HFF-Myc (cell line): Measurements from ENCODE around the gene POC1B.
A peak's percentile ranks its signal among the peaks of the same experiment; 100 is the strongest.

Experiments
- DNase-seq: peaks from one replicate; pipeline ENCODE4 v3.0.0-alpha.2; 2011; ENCODE audit warnings: low read depth; ENCODE audit errors: extremely low read depth
- H3K4me3 ChIP-seq: replicated peaks from 2 replicates; pipeline ENCODE4 v1.5.1; 2011; ENCODE audit warnings: low read depth, mild to moderate bottlenecking, control low read depth, low read length
- TF ChIP-seq, protein P1 (sequence below): IDR thresholded peaks from 2 replicates; pipeline ENCODE4 v1.5.1; 2012; ENCODE audit warnings: mild to moderate bottlenecking, low read depth, low read length, control low read depth; ENCODE audit errors: missing control alignments

Gene POC1B

DNA sequence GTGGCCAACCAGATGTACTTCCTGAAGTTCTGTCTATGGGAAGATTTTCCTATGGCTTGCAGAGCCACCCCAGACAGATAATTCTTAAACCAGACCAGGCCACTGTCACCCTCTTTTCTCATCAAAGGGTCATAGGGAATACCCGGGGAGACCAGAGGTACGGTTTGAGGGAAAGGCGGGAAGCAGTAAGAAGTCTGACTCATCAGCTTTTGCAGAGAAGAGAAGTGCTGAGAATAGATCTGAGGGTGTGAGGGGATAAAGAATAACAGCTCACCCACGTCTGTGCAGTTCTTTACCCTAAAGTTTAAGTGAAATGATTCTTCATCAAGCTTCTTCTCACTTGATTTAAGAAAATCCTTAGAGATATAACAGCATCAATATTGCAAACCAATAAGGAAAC is 21.3 kb upstream of the POC1B start:
- DNase-seq, result no peak
- no peak overlapping the region for H3K4me3 ChIP-seq
- TF ChIP-seq, protein P1, sequence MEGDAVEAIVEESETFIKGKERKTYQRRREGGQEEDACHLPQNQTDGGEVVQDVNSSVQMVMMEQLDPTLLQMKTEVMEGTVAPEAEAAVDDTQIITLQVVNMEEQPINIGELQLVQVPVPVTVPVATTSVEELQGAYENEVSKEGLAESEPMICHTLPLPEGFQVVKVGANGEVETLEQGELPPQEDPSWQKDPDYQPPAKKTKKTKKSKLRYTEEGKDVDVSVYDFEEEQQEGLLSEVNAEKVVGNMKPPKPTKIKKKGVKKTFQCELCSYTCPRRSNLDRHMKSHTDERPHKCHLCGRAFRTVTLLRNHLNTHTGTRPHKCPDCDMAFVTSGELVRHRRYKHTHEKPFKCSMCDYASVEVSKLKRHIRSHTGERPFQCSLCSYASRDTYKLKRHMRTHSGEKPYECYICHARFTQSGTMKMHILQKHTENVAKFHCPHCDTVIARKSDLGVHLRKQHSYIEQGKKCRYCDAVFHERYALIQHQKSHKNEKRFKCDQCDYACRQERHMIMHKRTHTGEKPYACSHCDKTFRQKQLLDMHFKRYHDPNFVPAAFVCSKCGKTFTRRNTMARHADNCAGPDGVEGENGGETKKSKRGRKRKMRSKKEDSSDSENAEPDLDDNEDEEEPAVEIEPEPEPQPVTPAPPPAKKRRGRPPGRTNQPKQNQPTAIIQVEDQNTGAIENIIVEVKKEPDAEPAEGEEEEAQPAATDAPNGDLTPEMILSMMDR, result no peak

DNA sequence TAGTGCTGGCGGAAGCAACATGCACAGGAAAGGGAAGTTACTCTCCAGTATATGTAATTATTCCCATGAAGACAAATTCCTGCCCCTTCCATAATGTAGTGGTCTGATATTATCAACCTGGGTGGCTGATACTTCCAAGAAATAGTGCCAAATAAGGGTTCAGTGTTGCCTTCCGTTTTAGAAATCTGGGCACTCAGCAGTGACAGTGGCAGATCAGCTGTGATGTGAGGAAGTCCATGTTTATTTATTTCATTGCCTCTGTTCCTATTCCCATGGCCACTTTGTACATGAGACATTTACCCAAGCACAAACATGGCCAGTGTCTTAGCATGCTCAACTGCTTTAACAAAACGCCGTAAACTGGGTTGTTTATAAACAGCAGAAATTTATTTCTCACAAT is 20.3 kb upstream of the POC1B start:
- DNase-seq, result no peak
- H3K4me3 ChIP-seq, result no peak overlapping the region
- TF ChIP-seq, protein P1, result no peak

DNA sequence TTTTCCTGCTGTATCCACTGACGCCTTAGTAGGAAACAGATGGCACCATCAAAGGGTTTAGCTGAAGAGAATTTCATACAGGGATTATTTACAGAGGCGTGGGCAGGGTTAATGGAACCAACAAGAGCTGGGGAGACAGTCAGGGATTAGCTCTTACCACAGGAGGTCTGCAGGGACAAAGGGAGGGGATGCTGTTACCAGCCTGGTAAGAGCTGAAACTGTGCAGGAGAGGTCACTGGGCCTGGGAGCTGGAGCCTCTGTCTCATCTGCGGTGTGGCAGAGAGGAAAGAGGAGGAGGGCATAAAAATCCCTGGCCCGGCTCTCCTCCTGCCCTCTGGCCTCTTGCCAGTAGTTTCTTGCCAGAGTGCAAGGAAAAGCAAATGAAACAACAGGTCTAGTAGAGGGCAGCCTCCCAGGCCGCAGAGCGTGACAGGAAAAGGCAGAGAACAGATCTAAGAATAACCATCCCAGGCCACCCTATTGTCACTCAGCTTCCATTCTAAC is 18.9 kb upstream of the POC1B start:
- H3K4me3 ChIP-seq, result no peak overlapping the region
- DNase-seq, result peak; percentile 55
- TF ChIP-seq, protein P1, result no peak

DNA sequence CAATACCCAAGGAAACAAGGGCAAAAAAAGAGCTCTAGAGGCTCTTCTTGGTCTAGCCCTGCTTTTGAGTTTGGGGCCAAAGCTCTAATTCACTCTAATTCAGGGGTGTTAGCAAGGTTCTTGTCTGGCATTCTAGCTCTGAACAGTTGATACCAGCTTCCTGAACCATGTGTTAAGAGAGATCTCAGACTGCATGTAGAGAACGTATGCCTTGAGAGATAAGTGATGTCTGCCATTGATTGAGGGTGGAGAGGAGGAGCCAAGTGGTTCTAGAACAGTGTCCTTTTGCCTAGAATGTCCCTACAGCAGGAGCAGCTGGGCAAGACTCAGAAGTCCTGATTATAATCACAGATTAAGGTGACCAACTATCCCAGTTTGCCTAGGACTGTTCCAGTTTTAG is 18.2 kb upstream of the POC1B start:
- TF ChIP-seq, protein P1, result no peak
- no peak for DNase-seq

DNA sequence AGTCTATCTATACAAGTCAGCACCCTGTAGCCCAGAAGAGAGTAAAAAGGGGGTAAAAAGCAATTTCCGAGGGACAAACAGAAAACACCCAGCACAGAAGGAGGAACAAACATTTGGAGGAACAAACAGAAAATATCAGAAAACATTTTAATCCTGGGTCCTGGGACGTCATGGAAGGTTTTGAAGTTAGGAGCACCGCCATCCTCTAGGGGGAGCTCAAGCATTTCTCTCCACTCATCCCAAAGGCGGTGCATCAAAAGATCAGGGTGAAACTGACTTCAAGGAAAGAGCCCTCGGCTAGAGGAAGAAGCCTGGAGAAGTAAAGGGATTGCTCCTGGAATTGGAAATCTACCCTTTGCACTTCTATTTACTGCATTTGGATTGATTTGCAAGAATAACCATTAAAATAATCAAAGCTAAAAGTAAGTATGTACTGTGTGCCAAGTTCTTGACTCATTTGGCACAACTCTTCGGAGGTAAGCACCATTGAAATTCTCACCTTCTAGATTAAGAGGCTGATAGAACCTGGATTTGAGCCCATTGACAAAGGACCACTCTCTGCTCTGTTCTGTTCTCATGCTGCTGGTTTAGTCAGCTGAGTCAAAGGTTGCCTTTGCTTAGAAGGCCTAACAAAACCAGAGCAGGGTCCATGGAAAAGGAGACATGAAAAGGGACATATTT is 17.2 kb upstream of the POC1B start:
- peak; percentile 71 for DNase-seq
- no peak overlapping the region for H3K4me3 ChIP-seq
- TF ChIP-seq, protein P1, result peak; percentile 93

More for the DNA sequence above, 18.2 kb upstream of the POC1B start:
- H3K4me3 ChIP-seq, result no peak overlapping the region

DNA sequence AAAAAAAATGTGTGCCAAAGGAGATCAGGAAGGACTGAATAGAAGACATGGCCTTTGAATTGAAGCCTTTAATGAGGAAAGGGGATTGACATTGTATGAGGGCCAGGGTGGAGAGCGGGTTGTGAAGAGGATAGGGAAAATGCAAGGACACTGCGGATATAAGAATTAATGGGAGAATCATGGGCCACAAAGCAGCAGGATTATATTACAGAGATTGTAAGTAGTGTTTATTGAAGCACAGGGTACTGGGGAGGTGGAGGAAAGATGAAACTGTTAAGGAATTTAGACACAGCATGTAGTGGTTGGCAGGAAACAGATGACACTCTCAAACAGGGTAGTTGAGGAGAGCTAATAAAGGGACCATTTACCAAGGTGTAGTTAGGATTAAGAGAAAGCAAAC is 16.4 kb upstream of the POC1B start:
- TF ChIP-seq, protein P1, result no peak
- no peak for DNase-seq
- no peak overlapping the region for H3K4me3 ChIP-seq

DNA sequence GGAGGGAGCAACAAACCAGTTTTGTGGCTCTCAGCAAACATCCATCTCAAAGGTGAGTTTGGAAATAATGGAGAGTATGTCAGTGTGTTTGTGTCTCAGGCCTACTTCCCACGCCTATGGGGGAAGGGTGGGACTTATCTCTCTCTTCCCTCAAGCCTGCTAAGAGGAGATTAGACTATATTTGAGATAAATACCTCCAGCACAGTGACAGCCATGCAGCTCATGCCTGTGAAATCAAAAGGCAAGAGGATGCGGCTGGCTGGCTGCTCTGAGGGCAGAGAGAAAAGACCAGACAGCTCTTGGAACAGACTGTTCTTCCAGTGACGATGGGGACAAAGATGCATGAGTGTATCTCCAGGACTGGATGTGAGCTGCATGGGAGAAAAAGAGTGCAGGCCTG is 14.7 kb upstream of the POC1B start:
- no peak for DNase-seq
- no peak overlapping the region for H3K4me3 ChIP-seq
- TF ChIP-seq, protein P1, result no peak
